Uterus (tissue), 4 donors: ENCODE measurements around the gene DDX31. TPM values are rescaled to one million over a fixed set of nuclear protein-coding genes. Genes with fewer than 3 reads are reported as not detected.

Experiments used
- DNase-seq, 2 donors: peaks; one replicate each; pipeline ENCODE4 v3.0.0-alpha.2; 2019 to 2020
- H3K27ac ChIP-seq, 2 donors: fragments of 200-600 bp; sonication (generic); 1 replicate in 1 of 2; 2 replicates in 1 of 2; pipeline ENCODE4 v1.5.1; 2016 to 2018
- H3K27me3 ChIP-seq, 2 donors: fragments of 200-600 bp; sonication (generic); one replicate each; pipeline ENCODE4 v1.5.1; 2018 to 2019; ENCODE audit warnings: control low read depth in 1 of 2
- H3K36me3 ChIP-seq, 2 donors: fragments of 200-600 bp; sonication (generic); one replicate each; pipeline ENCODE4 v1.5.1; 2019; ENCODE audit warnings: control low read depth in 1 of 2
- H3K4me1 ChIP-seq, 2 donors: fragments of 200-600 bp; sonication (generic); one replicate each; pipeline ENCODE4 v1.5.1; 2018 to 2019; ENCODE audit warnings: control low read depth in 1 of 2
- H3K4me3 ChIP-seq, 2 donors: fragments of 200-600 bp; sonication (generic); 1 replicate in 1 of 2; 2 replicates in 1 of 2; pipeline ENCODE4 v1.5.1; 2018 to 2019; ENCODE audit warnings: mild to moderate bottlenecking in 1 of 2
- H3K9me3 ChIP-seq, 2 donors: fragments of 200-600 bp; sonication (generic); one replicate each; pipeline ENCODE4 v1.5.1; 2019; ENCODE audit warnings: control low read depth in 1 of 2
- CTCF ChIP-seq, 4 experiments: fragments of 200-600 bp in 2 of 4; fragments of 450-650 bp in 2 of 4; sonication (generic) in 2 of 4; IDR thresholded peaks; one replicate each; pipeline ENCODE4 v1.5.1; 2016 to 2019; ENCODE audit warnings: antibody characterized with exemption in 4 of 4, mild to moderate bottlenecking in 2 of 4, moderate library complexity in 1 of 4
- POLR2A ChIP-seq, 2 donors: fragments of 450-650 bp; IDR thresholded peaks; one replicate each; pipeline ENCODE4 v1.6.1; 2016; ENCODE audit warnings: antibody characterized with exemption in 2 of 2, mild to moderate bottlenecking in 1 of 2, moderate library complexity in 1 of 2
- intact Hi-C: fragments of 100-400 bp; cut with DNase I; formaldehyde crosslinking; loops from one replicate; pipeline ENCODE4 v1.15.1; 2023; ENCODE audit warnings: low total_unique reads
- total RNA-seq, 4 donors: library from RNA; depleted of rRNA in 3 of 4; stranded (reverse); fragments of >200 nt in 3 of 4; gene quantifications; one replicate each; pipeline versions ENCODE4 v1.1.0 to v1.2.4, GENCODE V29; 2014 to 2023
- donor health status: DM: yes; HTN: yes; CAD: no.

The DDX31 gene
- total RNA-seq, 4 donors from 2014 or later: 5.9 to 17.7 (median 10.5) TPM

DNA sequence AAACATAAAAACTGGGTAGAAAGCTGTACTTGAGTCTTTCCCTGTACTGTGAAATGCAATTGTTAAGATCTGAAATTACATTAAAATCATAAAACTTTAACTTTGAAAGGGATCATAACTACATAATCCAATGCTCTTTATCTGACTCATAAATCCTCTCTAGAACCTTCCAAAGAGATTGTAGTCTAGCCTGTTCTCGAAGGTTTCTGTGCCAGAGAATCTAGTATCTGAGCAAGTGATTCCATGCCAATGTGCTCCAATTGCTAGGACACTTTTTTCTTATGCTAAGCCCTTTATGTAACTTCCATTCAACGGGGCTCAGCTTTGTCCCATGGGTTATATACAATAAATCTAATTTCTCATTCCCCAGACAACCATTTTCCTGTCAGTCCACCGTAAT lies 21.1 kb downstream of the DDX31 start:
- H3K27ac ChIP-seq: no peak overlapping the region
- H3K4me1 ChIP-seq: no peaks in the 10 kb centered on the region
- no peaks in the 10 kb centered on the region for H3K36me3 ChIP-seq
- TF ChIP-seq CTCF (IDR thresholded peaks at IDR 0.05): no peak
- TF ChIP-seq POLR2A (IDR thresholded peaks at IDR 0.05): no peak
- no peaks in the 10 kb centered on the region for H3K9me3 ChIP-seq
- intact Hi-C loops: no loop called here
- no peak overlapping the region for H3K4me3 ChIP-seq
- H3K27me3 ChIP-seq: no peaks in the 10 kb centered on the region
- no peak for DNase-seq

GRCh38 chr9:132648283-132648682 lies 21.5 kb downstream of the DDX31 start:
- H3K4me1 ChIP-seq: no peaks in the 10 kb centered on the region
- intact Hi-C loops: no loop called here
- no peak overlapping the region for H3K4me3 ChIP-seq
- no peaks in the 10 kb centered on the region for H3K36me3 ChIP-seq
- DNase-seq: no peak
- H3K27me3 ChIP-seq: no peaks in the 10 kb centered on the region
- TF ChIP-seq CTCF (IDR thresholded peaks at IDR 0.05) (no peak), POLR2A (IDR thresholded peaks at IDR 0.05) (no peak)
- no peaks in the 10 kb centered on the region for H3K9me3 ChIP-seq
- H3K27ac ChIP-seq: no peak overlapping the region

GRCh38 chr9:132647806-132648205 lies 22.0 kb downstream of the DDX31 start:
- Histone ChIP-seq H3K36me3 (no peaks in the 10 kb centered on the region), H3K27me3 (no peaks in the 10 kb centered on the region), H3K9me3 (no peaks in the 10 kb centered on the region), H3K27ac (no peak overlapping the region), H3K4me1 (no peaks in the 10 kb centered on the region), H3K4me3 (no peak overlapping the region)
- no peak for TF ChIP-seq POLR2A (IDR thresholded peaks at IDR 0.05)
- TF ChIP-seq CTCF (IDR thresholded peaks at IDR 0.05): no peak
- intact Hi-C loops: no loop called here
- DNase-seq: no peak

DNA sequence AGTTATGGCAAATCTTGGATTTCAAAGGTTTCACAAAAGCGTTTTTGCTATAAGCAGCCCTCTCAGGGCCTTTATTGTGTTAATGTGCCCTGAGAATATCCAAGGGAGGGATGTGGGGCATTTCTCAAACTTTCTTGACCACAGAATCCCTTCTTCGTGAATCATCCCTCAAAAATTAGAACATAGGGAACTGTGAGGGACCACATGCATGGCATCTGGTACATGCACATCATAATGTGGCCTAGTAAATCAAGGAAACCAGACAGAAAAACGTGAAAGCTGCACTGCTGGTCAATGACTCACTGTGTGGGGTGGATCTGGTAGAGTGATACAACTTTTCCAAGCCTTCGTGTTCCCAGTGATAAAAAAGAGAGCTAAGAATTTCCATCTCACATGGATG lies 22.4 kb downstream of the DDX31 start:
- no peak overlapping the region for H3K4me3 ChIP-seq
- H3K9me3 ChIP-seq: no peaks in the 10 kb centered on the region
- H3K4me1 ChIP-seq: no peaks in the 10 kb centered on the region
- intact Hi-C loops: no loop called here
- TF ChIP-seq POLR2A (IDR thresholded peaks at IDR 0.05) (no peak), CTCF (IDR thresholded peaks at IDR 0.05) (no peak)
- no peaks in the 10 kb centered on the region for H3K36me3 ChIP-seq
- H3K27me3 ChIP-seq: no peaks in the 10 kb centered on the region
- no peak overlapping the region for H3K27ac ChIP-seq
- DNase-seq: no peak

DNA sequence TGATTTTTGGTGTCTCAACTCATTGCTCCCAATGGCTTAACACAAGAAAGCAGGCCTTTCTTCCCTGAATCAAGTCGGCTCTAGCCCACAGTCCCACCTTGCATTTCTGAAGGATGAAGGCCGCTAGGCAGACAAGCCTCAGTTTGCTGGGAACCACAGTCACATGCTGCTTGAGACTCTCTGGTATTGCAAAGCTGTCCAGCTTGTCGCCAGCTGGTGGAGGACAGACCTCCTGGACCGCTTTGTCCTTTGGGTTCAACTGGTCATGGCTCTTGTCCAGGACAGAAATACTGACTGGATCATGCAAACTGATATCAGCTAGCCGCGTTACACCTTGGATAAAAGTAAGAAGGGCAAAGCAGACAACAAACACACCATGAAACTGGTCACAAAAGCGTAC lies 23.1 kb downstream of the DDX31 start:
- H3K4me1 ChIP-seq: no peaks in the 10 kb centered on the region
- H3K27ac ChIP-seq: no peak overlapping the region
- TF ChIP-seq POLR2A (IDR thresholded peaks at IDR 0.05): no peak
- TF ChIP-seq CTCF (IDR thresholded peaks at IDR 0.05): no peak

More for the DNA sequence above, 23.1 kb downstream of the DDX31 start:
- Histone ChIP-seq H3K9me3 (no peaks in the 10 kb centered on the region), H3K4me3 (no peak overlapping the region), H3K36me3 (no peaks in the 10 kb centered on the region), H3K27me3 (no peaks in the 10 kb centered on the region)
- intact Hi-C loops: no loop called here
- DNase-seq: no peak
